Neural progenitor cell (in vitro differentiated cells): Measurements from ENCODE around the gene BECN2. TPM values are rescaled to one million over a fixed set of nuclear protein-coding genes. Genes with fewer than 3 reads are reported as not detected.

Source experiments
- DNase-seq: peaks from one replicate; pipeline ENCODE4 v3.0.0-alpha.2; 2016; ENCODE audit warnings: low spot score
- H2AFZ ChIP-seq: fragments of 200-600 bp; sonication (generic); replicated peaks from 2 replicates; pipeline ENCODE4 v1.6.1; 2016; ENCODE audit warnings: antibody characterized with exemption
- H3F3A ChIP-seq: fragments of 200-600 bp; sonication (generic); 2 replicates; pipeline ENCODE4 v1.6.1; 2016; ENCODE audit warnings: antibody characterized with exemption, low read depth
- H3K27ac ChIP-seq: fragments of 200-600 bp; sonication (generic); 2 replicates; pipeline ENCODE4 v1.5.1; 2016; ENCODE audit warnings: mild to moderate bottlenecking
- H3K27me3 ChIP-seq: fragments of 200-600 bp; sonication (generic); 2 replicates; pipeline ENCODE4 v1.6.1; 2016; ENCODE audit warnings: mild to moderate bottlenecking, moderate library complexity
- H3K36me3 ChIP-seq: fragments of 200-600 bp; sonication (generic); 2 replicates; pipeline ENCODE4 v1.5.1; 2016
- H3K4me1 ChIP-seq: fragments of 200-600 bp; sonication (generic); 2 replicates; pipeline ENCODE4 v1.6.1; 2016; ENCODE audit warnings: mixed run types
- H3K4me2 ChIP-seq: fragments of 200-600 bp; sonication (generic); 2 replicates; pipeline ENCODE4 v1.6.1; 2016
- H3K4me3 ChIP-seq: fragments of 200-600 bp; sonication (generic); 2 replicates; pipeline ENCODE4 v1.5.1; 2016
- H3K79me2 ChIP-seq: fragments of 200-600 bp; sonication (generic); 2 replicates; pipeline ENCODE4 v1.6.1; 2016; ENCODE audit warnings: low read depth
- H3K9ac ChIP-seq: fragments of 200-600 bp; sonication (generic); 2 replicates; pipeline ENCODE4 v1.6.1; 2016
- H3K9me3 ChIP-seq: fragments of 200-600 bp; sonication (generic); 2 replicates; pipeline ENCODE4 v1.5.1; 2016; ENCODE audit warnings: low read depth
- H4K20me1 ChIP-seq: fragments of 200-600 bp; sonication (generic); 2 replicates; pipeline ENCODE4 v1.6.1; 2016; ENCODE audit warnings: low read depth
- H3K27ac Mint-ChIP-seq: 3 replicates; pipeline ENCODE4 v1.8.0; 2021; ENCODE audit warnings: mixed read lengths
- H3K27me3 Mint-ChIP-seq: 2 replicates; pipeline ENCODE4 v1.8.0; 2022; ENCODE audit warnings: low read depth, mild to moderate bottlenecking, inconsistent platforms, moderate library complexity, mixed read lengths; ENCODE audit not compliant: insufficient read depth
- H3K36me3 Mint-ChIP-seq: 3 replicates; pipeline ENCODE4 v1.8.0; 2021; ENCODE audit warnings: mixed read lengths
- H3K4me1 Mint-ChIP-seq: 3 replicates; pipeline ENCODE4 v1.8.0; 2021; ENCODE audit warnings: mixed read lengths
- H3K4me3 Mint-ChIP-seq: 3 replicates; pipeline ENCODE4 v1.8.0; 2021; ENCODE audit warnings: mild to moderate bottlenecking, moderate library complexity, mixed read lengths
- H3K9me3 Mint-ChIP-seq: 3 replicates; pipeline ENCODE4 v1.8.0; 2020; ENCODE audit warnings: mixed read lengths
- CTCF ChIP-seq: fragments of 200-600 bp; sonication (generic); IDR thresholded peaks from 2 replicates; pipeline ENCODE4 v1.5.1; 2017; ENCODE audit warnings: antibody characterized with exemption, mild to moderate bottlenecking
- EZH2 ChIP-seq: fragments of 200-600 bp; sonication (generic); IDR thresholded peaks from 2 replicates; pipeline ENCODE4 v1.6.1; 2017; ENCODE audit warnings: antibody characterized with exemption, mild to moderate bottlenecking, moderate library complexity
- EZH2phosphoT487 ChIP-seq: fragments of 200-600 bp; sonication (generic); IDR thresholded peaks from 2 replicates; pipeline ENCODE4 v1.6.1; 2017; ENCODE audit warnings: antibody characterized with exemption
- total RNA-seq: library from RNA; depleted of rRNA; stranded (reverse); fragments of >200 nt; gene quantifications from 2 replicates; pipeline ENCODE4 v1.2.3, GENCODE V29; 2015; ENCODE audit warnings: low replicate concordance

Gene BECN2
- total RNA-seq, 1 donor from 2014 or later = not detected

- H3K36me3 ChIP-seq = no peaks in the 10 kb centered on the region
- H3K4me3 Mint-ChIP-seq = peak overlapping the region; percentile 33
- TF ChIP-seq EZH2 (no peak), EZH2phosphoT487 (no peak), CTCF (no peak)
- DNase-seq = peak; percentile 74
- H3K4me1 Mint-ChIP-seq = peaks cover 39% of the 10 kb centered on the region
- no peaks in the 10 kb centered on the region for H3K79me2 ChIP-seq
- no peak overlapping the region for H3K27ac ChIP-seq
- H3K4me2 ChIP-seq = no peak overlapping the region
- no peaks in the 10 kb centered on the region for H3K9me3 ChIP-seq
- peak overlapping the region; percentile 58 for H2AFZ ChIP-seq
- H3K36me3 Mint-ChIP-seq = no peaks in the 10 kb centered on the region
- no peaks in the 10 kb centered on the region for H4K20me1 ChIP-seq
- no peaks in the 10 kb centered on the region for H3F3A ChIP-seq
- peak overlapping the region; percentile 99 for H3K27ac Mint-ChIP-seq
- peaks cover 12% of the 10 kb centered on the region for H3K27me3 Mint-ChIP-seq
- H3K4me1 ChIP-seq = peaks cover 8% of the 10 kb centered on the region
- no peaks in the 10 kb centered on the region for H3K27me3 ChIP-seq
- no peak overlapping the region for H3K4me3 ChIP-seq
- H3K9me3 Mint-ChIP-seq = peaks cover 2% of the 10 kb centered on the region
- H3K9ac ChIP-seq = no peak overlapping the region
These were observed 15.3 kb downstream of the BECN2 start for GRCh38 chr1:241972703-241973369.

GRCh38 chr1:241976229-241976628, 18.7 kb downstream of the BECN2 start:
- Mint-ChIP-seq H3K4me3 (no peak overlapping the region), H3K36me3 (peaks cover 3% of the 10 kb centered on the region), H3K9me3 (peaks cover 8% of the 10 kb centered on the region), H3K4me1 (peaks cover 37% of the 10 kb centered on the region), H3K27me3 (peaks cover 13% of the 10 kb centered on the region), H3K27ac (peak overlapping the region; percentile 6)
- no peaks in the 10 kb centered on the region for H3K79me2 ChIP-seq
- H3K27me3 ChIP-seq = no peaks in the 10 kb centered on the region
- TF ChIP-seq EZH2 = no peak
- no peak for TF ChIP-seq EZH2phosphoT487
- H3K9me3 ChIP-seq = no peaks in the 10 kb centered on the region
- DNase-seq = no peak
- no peak overlapping the region for H3K9ac ChIP-seq
- H3K4me3 ChIP-seq = no peak overlapping the region
- H4K20me1 ChIP-seq = no peaks in the 10 kb centered on the region
- no peaks in the 10 kb centered on the region for H3K36me3 ChIP-seq
- no peak overlapping the region for H3K4me2 ChIP-seq
- H2AFZ ChIP-seq = no peak overlapping the region
- H3F3A ChIP-seq = no peaks in the 10 kb centered on the region
- H3K4me1 ChIP-seq = peaks cover 8% of the 10 kb centered on the region
- H3K27ac ChIP-seq = no peak overlapping the region

GRCh38 chr1:241979071-241979470, 21.5 kb downstream of the BECN2 start:
- no peak overlapping the region for H2AFZ ChIP-seq
- H3K4me3 ChIP-seq = no peak overlapping the region
- H3K4me1 ChIP-seq = no peaks in the 10 kb centered on the region
- no peaks in the 10 kb centered on the region for H3K79me2 ChIP-seq
- H3K27ac ChIP-seq = no peak overlapping the region
- no peaks in the 10 kb centered on the region for H4K20me1 ChIP-seq
- H3K9me3 ChIP-seq = no peaks in the 10 kb centered on the region
- TF ChIP-seq EZH2phosphoT487 (no peak), CTCF (no peak), EZH2 (no peak)
- Mint-ChIP-seq H3K27me3 (peaks cover 15% of the 10 kb centered on the region), H3K36me3 (peaks cover 3% of the 10 kb centered on the region), H3K4me1 (peaks cover 17% of the 10 kb centered on the region), H3K4me3 (no peak overlapping the region), H3K9me3 (peaks cover 8% of the 10 kb centered on the region), H3K27ac (peak overlapping the region; percentile 72)
- H3K4me2 ChIP-seq = no peak overlapping the region
- DNase-seq = no peak
- no peaks in the 10 kb centered on the region for H3F3A ChIP-seq
- H3K36me3 ChIP-seq = no peaks in the 10 kb centered on the region
- no peak overlapping the region for H3K9ac ChIP-seq
- H3K27me3 ChIP-seq = no peaks in the 10 kb centered on the region

- no peak for DNase-seq
- peaks cover 11% of the 10 kb centered on the region for H3K9me3 Mint-ChIP-seq
- H3K4me2 ChIP-seq = no peak overlapping the region
- no peak overlapping the region for H3K4me3 ChIP-seq
- no peaks in the 10 kb centered on the region for H3K27me3 ChIP-seq
- no peaks in the 10 kb centered on the region for H3K4me1 ChIP-seq
- no peak for TF ChIP-seq EZH2phosphoT487
- no peak for TF ChIP-seq EZH2
- no peak for TF ChIP-seq CTCF
- no peak overlapping the region for H2AFZ ChIP-seq
- no peaks in the 10 kb centered on the region for H3K79me2 ChIP-seq
- peaks cover 17% of the 10 kb centered on the region for H3K27me3 Mint-ChIP-seq
- no peak overlapping the region for H3K27ac ChIP-seq
- peak overlapping the region; percentile 21 for H3K4me3 Mint-ChIP-seq
- peaks cover 3% of the 10 kb centered on the region for H3K36me3 Mint-ChIP-seq
- no peaks in the 10 kb centered on the region for H3F3A ChIP-seq
- H4K20me1 ChIP-seq = no peaks in the 10 kb centered on the region
- H3K9ac ChIP-seq = no peak overlapping the region
- peak overlapping the region; percentile 81 for H3K27ac Mint-ChIP-seq
- no peaks in the 10 kb centered on the region for H3K9me3 ChIP-seq
- H3K36me3 ChIP-seq = no peaks in the 10 kb centered on the region
- peaks cover 15% of the 10 kb centered on the region for H3K4me1 Mint-ChIP-seq
These were observed 22.4 kb downstream of the BECN2 start for GRCh38 chr1:241979926-241980325.
